B cell (primary cell): ENCODE data around the gene MAD2L1BP. TPM values are rescaled to one million over a fixed set of nuclear protein-coding genes. Genes with fewer than 3 reads are reported as not detected.

Experiments
- ATAC-seq: fragments of 200-7000 bp; cut with Tn5 transposase; one replicate; pipeline ENCODE4 v1.10.0; 2021; ENCODE audit warnings: low read depth, mild to moderate bottlenecking, moderate number of reproducible peaks, moderate library complexity
- CTCF ChIA-PET: fragments of 350-600 bp; sonication (Branson Sonifier 250); formaldehyde crosslinking; loops from one replicate; lab custom pipeline; 2021; ENCODE audit warnings: antibody characterized with exemption, inconsistent platforms; lab: Charles Lee
- POLR2A ChIA-PET: fragments of 350-600 bp; sonication (Branson Sonifier 250); formaldehyde crosslinking; loops from one replicate; lab custom pipeline; 2021; ENCODE audit warnings: antibody characterized with exemption; lab: Charles Lee
- DNase-seq: peaks from one replicate; pipeline ENCODE4 v3.0.0; 2013
- H2AFZ ChIP-seq: 2 replicates; pipeline ENCODE4 v1.6.1; 2012; ENCODE audit warnings: mild to moderate bottlenecking, low read depth, low read length; ENCODE audit not compliant: insufficient read depth, poor library complexity, severe bottlenecking
- H3K27ac ChIP-seq, 2 donors: 1 replicate in 1 of 2; 2 replicates in 1 of 2; pipeline ENCODE4 v1.5.1; 2012 to 2013; ENCODE audit warnings: low read length in 2 of 2, mild to moderate bottlenecking in 2 of 2, moderate library complexity in 1 of 2
- H3K27me3 ChIP-seq, 4 experiments: fragments of 200-600 bp in 1 of 4; sonication (generic) in 1 of 4; replicated peaks in 1 of 4; 1 replicate in 2 of 4; 2 replicates in 2 of 4; pipeline versions ENCODE4 v1.6.1 to v1.7.0; 2013 to 2016; ENCODE audit warnings: low read length in 3 of 4, mild to moderate bottlenecking in 2 of 4, mixed read lengths in 1 of 4, moderate library complexity in 1 of 4; ENCODE audit not compliant: insufficient read depth in 4 of 4, control insufficient read depth in 3 of 4; ENCODE audit errors: control extremely low read depth in 1 of 4
- H3K36me3 ChIP-seq, 2 experiments: replicated peaks in 1 of 2; 1 replicate in 1 of 2; 2 replicates in 1 of 2; pipeline versions ENCODE4 v1.6.1 to v1.7.1; 2013; ENCODE audit warnings: low read length in 1 of 2; ENCODE audit not compliant: insufficient read depth in 2 of 2, control insufficient read depth in 1 of 2; ENCODE audit errors: control extremely low read depth in 1 of 2, extremely low read depth in 1 of 2
- H3K4me1 ChIP-seq, 2 donors: fragments of 200-600 bp in 1 of 2; sonication (generic) in 1 of 2; 1 replicate in 1 of 2; 2 replicates in 1 of 2; pipeline versions ENCODE4 v1.5.1 to v1.6.1; 2013 to 2017; ENCODE audit warnings: low read length in 2 of 2; ENCODE audit not compliant: control insufficient read depth in 2 of 2, insufficient read depth in 2 of 2
- H3K4me2 ChIP-seq: replicated peaks from 2 replicates; pipeline ENCODE3; 2012; ENCODE audit warnings: mild to moderate bottlenecking, low read depth, low read length; ENCODE audit not compliant: poor library complexity, severe bottlenecking
- H3K4me3 ChIP-seq, 5 experiments: fragments of 200-600 bp in 1 of 5; sonication (generic) in 1 of 5; 1 replicate in 3 of 5; 2 replicates in 2 of 5; pipeline versions ENCODE4 v1.5.1 to v1.7.0; 2011 to 2016; ENCODE audit warnings: low read length in 4 of 5, mild to moderate bottlenecking in 4 of 5, low read depth in 2 of 5, control low read depth in 1 of 5, moderate library complexity in 1 of 5; ENCODE audit not compliant: insufficient read depth in 1 of 5; ENCODE audit errors: control extremely low read depth in 1 of 5, extremely low read depth in 1 of 5
- H3K79me2 ChIP-seq: fragments of 200-600 bp; sonication (generic); one replicate; pipeline ENCODE4 v1.6.0; 2016; ENCODE audit warnings: low read length; ENCODE audit not compliant: control insufficient read depth, insufficient read depth
- H3K9ac ChIP-seq: fragments of 200-600 bp; sonication (generic); 2 replicates; pipeline ENCODE4 v1.6.1; 2017; ENCODE audit warnings: mild to moderate bottlenecking, low read length, moderate library complexity
- H3K9me3 ChIP-seq, 3 donors: one replicate each; pipeline versions ENCODE4 v1.6.1 to v1.7.1; 2013; ENCODE audit warnings: low read length in 2 of 3; ENCODE audit not compliant: control insufficient read depth in 2 of 3, insufficient read depth in 1 of 3; ENCODE audit errors: control extremely low read depth in 1 of 3
- H4K20me1 ChIP-seq: 2 replicates; pipeline ENCODE4 v1.6.0; 2012; ENCODE audit warnings: mild to moderate bottlenecking, low read length; ENCODE audit not compliant: insufficient read depth, control insufficient read depth, poor library complexity, severe bottlenecking
- H3K27ac Mint-ChIP-seq: one replicate; pipeline ENCODE4 v1.8.0; 2021; ENCODE audit warnings: mixed read lengths
- H3K27me3 Mint-ChIP-seq: one replicate; pipeline ENCODE4 v1.8.0; 2021; ENCODE audit warnings: mixed read lengths
- H3K4me1 Mint-ChIP-seq: one replicate; pipeline ENCODE4 v1.8.0; 2021; ENCODE audit warnings: mixed read lengths
- H3K4me3 Mint-ChIP-seq: one replicate; pipeline ENCODE4 v1.8.0; 2021; ENCODE audit warnings: mixed read lengths
- H3K9me3 Mint-ChIP-seq: one replicate; pipeline ENCODE4 v1.8.0; 2022; ENCODE audit warnings: mixed read lengths; ENCODE audit not compliant: insufficient read depth
- EZH2 ChIP-seq: IDR thresholded peaks from 2 replicates; pipeline ENCODE4 v1.6.1; 2012; ENCODE audit warnings: borderline replicate concordance, low read depth, mild to moderate bottlenecking, moderate library complexity, low read length; ENCODE audit not compliant: insufficient read depth, poor library complexity, severe bottlenecking
- WGBS: methylation state at CpG from one replicate; pipeline ENCODE4 v1.1.5; 2013; ENCODE audit warnings: missing lambda C conversion rate; ENCODE audit not compliant: insufficient coverage; 5-methylcytosine and 5-hydroxymethylcytosine counted together
- intact Hi-C: fragments of 100-400 bp; cut with micrococcal nuclease; formaldehyde crosslinking; loops from one replicate; pipeline ENCODE4 v1.10.0; 2022
- polyA plus RNA-seq: library from polyadenylated mRNA; depleted of rRNA; stranded (reverse); fragments of >200 nt; gene quantifications from 2 replicates; pipeline ENCODE4 v1.2.3, GENCODE V29; 2012
- total RNA-seq, 2 donors: library from RNA; stranded (reverse); fragments of 120-200 nt in 1 of 2; gene quantifications; 1 replicate in 1 of 2; 2 replicates in 1 of 2; pipeline versions ENCODE4 v1.2.3 to v1.2.4, GENCODE V29; 2013 to 2022
- TF ChIP-seq, protein P1 (sequence below): fragments of 200-600 bp; IDR thresholded peaks from one replicate; pipeline ENCODE4 v1.8.0; 2022; ENCODE audit warnings: antibody characterized with exemption, mild to moderate bottlenecking

MAD2L1BP gene
- total and polyA plus RNA-seq, 2 donors (not counting 1 experiment from before 2014, with no cell fraction given): 32.7 to 35.4 TPM

DNA sequence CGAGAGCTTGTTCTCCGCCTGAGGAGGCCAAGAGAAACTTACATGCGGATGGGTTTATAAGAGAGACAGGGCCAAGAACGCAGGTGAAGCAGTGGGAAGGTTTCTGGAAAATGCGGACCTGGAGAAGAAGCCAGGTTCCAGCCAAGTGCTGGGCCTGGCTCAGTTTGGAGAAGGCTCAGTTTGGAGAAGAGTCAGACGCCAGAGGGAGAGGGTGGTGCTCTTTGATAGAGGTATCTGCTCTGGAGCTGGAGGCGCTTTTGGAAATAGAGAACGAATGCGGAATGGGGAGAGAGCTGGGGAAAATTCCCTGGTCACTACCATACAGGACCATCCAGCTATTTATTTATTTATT, 9.9 kb downstream of the MAD2L1BP start:
- Histone ChIP-seq H3K27ac (no peak overlapping the region), H3K27me3 (no peaks in the 10 kb centered on the region), H3K4me2 (peak overlapping the region; percentile 93), H3K4me3 (peak overlapping the region; percentile 53 to 74 (median 57)), H3K4me1 (peaks cover 4 to 12% of the 10 kb centered on the region in 2 donors), H3K79me2 (peaks cover 13% of the 10 kb centered on the region), H4K20me1 (peaks cover 10% of the 10 kb centered on the region), H3K9ac (peak overlapping the region; percentile 59), H3K9me3 (no peaks in the 10 kb centered on the region), H3K36me3 (peaks cover 2 to 17% of the 10 kb centered on the region in 2 experiments), H2AFZ (peak overlapping the region; percentile 88)
- ATAC-seq (no peak), DNase-seq (no peak)
- under 1% methylated on average over 6 of the region's 9 CpGs for WGBS
- no peaks in the 10 kb centered on the region for H3K27me3 Mint-ChIP-seq
- H3K9me3 Mint-ChIP-seq: no peaks in the 10 kb centered on the region
- CTCF ChIA-PET: interaction anchor here (0.9 to 2.0 kb wide), 10 partner anchors 16 to 433 kb away, joined by 3 to 8 read pairs (median 4); partner anchors contain the start of genes GTPBP2 and VEGFA
- POLR2A ChIA-PET: interaction anchor here (0.6 to 1.5 kb wide), 3 partner anchors 11 to 16 kb away, joined by 5 to 9 read pairs (median 6); partner anchors contain the start of gene GTPBP2
- intact Hi-C loops: loop anchor here (1.0 kb wide), 2 partner anchors 10 to 16 kb away; partner anchors contain the start of genes GTPBP2 and MAD2L1BP
- H3K4me3 Mint-ChIP-seq: peak overlapping the region; percentile 93
- TF ChIP-seq EZH2: no peak
- TF ChIP-seq, protein P1, sequence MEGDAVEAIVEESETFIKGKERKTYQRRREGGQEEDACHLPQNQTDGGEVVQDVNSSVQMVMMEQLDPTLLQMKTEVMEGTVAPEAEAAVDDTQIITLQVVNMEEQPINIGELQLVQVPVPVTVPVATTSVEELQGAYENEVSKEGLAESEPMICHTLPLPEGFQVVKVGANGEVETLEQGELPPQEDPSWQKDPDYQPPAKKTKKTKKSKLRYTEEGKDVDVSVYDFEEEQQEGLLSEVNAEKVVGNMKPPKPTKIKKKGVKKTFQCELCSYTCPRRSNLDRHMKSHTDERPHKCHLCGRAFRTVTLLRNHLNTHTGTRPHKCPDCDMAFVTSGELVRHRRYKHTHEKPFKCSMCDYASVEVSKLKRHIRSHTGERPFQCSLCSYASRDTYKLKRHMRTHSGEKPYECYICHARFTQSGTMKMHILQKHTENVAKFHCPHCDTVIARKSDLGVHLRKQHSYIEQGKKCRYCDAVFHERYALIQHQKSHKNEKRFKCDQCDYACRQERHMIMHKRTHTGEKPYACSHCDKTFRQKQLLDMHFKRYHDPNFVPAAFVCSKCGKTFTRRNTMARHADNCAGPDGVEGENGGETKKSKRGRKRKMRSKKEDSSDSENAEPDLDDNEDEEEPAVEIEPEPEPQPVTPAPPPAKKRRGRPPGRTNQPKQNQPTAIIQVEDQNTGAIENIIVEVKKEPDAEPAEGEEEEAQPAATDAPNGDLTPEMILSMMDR: no peak
- peaks cover 19% of the 10 kb centered on the region for H3K4me1 Mint-ChIP-seq
- peak overlapping the region; percentile 66 for H3K27ac Mint-ChIP-seq

DNA sequence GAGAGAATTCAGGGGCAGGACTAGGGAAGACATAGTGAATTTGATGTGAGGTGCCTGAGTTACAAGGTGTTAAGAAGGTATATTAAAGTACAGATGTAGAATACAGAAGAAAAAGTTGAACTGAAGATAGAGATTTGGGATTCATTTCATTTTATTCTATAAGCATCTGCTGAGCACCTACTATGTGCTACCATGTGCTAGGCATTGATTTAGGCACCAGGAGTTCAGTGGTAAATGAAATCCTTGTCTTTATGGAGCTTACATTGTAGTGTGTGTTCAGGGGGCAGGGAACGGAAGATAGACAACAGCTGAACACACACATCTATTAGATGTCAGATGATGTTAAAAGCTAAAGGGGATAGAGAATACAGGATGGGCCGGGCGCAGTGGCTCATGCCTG, 12.0 kb downstream of the MAD2L1BP start:
- Histone ChIP-seq H4K20me1 (no peaks in the 10 kb centered on the region), H2AFZ (no peak overlapping the region), H3K27me3 (no peaks in the 10 kb centered on the region), H3K36me3 (peaks cover 0 to 1% of the 10 kb centered on the region in 2 experiments), H3K79me2 (no peaks in the 10 kb centered on the region), H3K9me3 (no peaks in the 10 kb centered on the region), H3K4me2 (no peak overlapping the region), H3K27ac (no peak overlapping the region), H3K9ac (no peak overlapping the region), H3K4me3 (no peak overlapping the region), H3K4me1 (peaks cover 4 to 12% of the 10 kb centered on the region in 2 donors)
- no peak overlapping the region for H3K4me3 Mint-ChIP-seq
- TF ChIP-seq, protein P1: no peak
- no peak for TF ChIP-seq EZH2
- ChIA-PET POLR2A (no interaction called here), CTCF (interaction anchor here (0.6 to 1.9 kb wide), 5 partner anchors 11 to 592 kb away, joined by 3 to 6 read pairs (median 4); partner anchors contain the start of gene VEGFA)
- intact Hi-C loops: no loop called here
- DNase-seq (no peak), ATAC-seq (no peak)
- H3K27me3 Mint-ChIP-seq: no peaks in the 10 kb centered on the region
- no peaks in the 10 kb centered on the region for H3K9me3 Mint-ChIP-seq
- WGBS: no CpG with 5 or more reads among the region's 3 CpGs
- no peak overlapping the region for H3K27ac Mint-ChIP-seq
- peaks cover 16% of the 10 kb centered on the region for H3K4me1 Mint-ChIP-seq
